Peyer's patch (tissue), 4 donors: ENCODE results near the gene FABP7.

Experiments used
- POLR2A ChIP-seq, 2 donors: fragments of 450-650 bp; IDR thresholded peaks; one replicate each; pipeline ENCODE4 v1.5.1; 2017; ENCODE audit warnings: antibody characterized with exemption in 2 of 2, mild to moderate bottlenecking in 2 of 2, moderate library complexity in 2 of 2
- TF ChIP-seq, protein P1 (sequence below), 6 experiments: fragments of 450-650 bp in 4 of 6; fragments of 200-600 bp in 2 of 6; sonication (generic) in 1 of 6; IDR thresholded peaks; one replicate each; pipeline ENCODE4 v1.5.1; 2017 to 2019; ENCODE audit warnings: antibody characterized with exemption in 6 of 6, mild to moderate bottlenecking in 3 of 6, moderate library complexity in 1 of 6

- TF ChIP-seq, protein P1, sequence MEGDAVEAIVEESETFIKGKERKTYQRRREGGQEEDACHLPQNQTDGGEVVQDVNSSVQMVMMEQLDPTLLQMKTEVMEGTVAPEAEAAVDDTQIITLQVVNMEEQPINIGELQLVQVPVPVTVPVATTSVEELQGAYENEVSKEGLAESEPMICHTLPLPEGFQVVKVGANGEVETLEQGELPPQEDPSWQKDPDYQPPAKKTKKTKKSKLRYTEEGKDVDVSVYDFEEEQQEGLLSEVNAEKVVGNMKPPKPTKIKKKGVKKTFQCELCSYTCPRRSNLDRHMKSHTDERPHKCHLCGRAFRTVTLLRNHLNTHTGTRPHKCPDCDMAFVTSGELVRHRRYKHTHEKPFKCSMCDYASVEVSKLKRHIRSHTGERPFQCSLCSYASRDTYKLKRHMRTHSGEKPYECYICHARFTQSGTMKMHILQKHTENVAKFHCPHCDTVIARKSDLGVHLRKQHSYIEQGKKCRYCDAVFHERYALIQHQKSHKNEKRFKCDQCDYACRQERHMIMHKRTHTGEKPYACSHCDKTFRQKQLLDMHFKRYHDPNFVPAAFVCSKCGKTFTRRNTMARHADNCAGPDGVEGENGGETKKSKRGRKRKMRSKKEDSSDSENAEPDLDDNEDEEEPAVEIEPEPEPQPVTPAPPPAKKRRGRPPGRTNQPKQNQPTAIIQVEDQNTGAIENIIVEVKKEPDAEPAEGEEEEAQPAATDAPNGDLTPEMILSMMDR (IDR thresholded peaks at IDR 0.05): no peak
- TF ChIP-seq POLR2A (IDR thresholded peaks at IDR 0.05): no peak
Measured at GRCh38 chr6:122829456-122829855, 49.9 kb downstream of the FABP7 start.
